Uterus (tissue), 2 donors: ENCODE results near the gene ALPI.

Experiments used
- POLR2A ChIP-seq, 2 donors: fragments of 450-650 bp; IDR thresholded peaks; one replicate each; pipeline ENCODE4 v1.6.1; 2016; ENCODE audit warnings: antibody characterized with exemption in 2 of 2, mild to moderate bottlenecking in 1 of 2, moderate library complexity in 1 of 2
- TF ChIP-seq, protein P1 (sequence below), 4 experiments: fragments of 200-600 bp in 2 of 4; fragments of 450-650 bp in 2 of 4; sonication (generic) in 2 of 4; IDR thresholded peaks; one replicate each; pipeline ENCODE4 v1.5.1; 2016 to 2019; ENCODE audit warnings: antibody characterized with exemption in 4 of 4, mild to moderate bottlenecking in 2 of 4, moderate library complexity in 1 of 4

DNA sequence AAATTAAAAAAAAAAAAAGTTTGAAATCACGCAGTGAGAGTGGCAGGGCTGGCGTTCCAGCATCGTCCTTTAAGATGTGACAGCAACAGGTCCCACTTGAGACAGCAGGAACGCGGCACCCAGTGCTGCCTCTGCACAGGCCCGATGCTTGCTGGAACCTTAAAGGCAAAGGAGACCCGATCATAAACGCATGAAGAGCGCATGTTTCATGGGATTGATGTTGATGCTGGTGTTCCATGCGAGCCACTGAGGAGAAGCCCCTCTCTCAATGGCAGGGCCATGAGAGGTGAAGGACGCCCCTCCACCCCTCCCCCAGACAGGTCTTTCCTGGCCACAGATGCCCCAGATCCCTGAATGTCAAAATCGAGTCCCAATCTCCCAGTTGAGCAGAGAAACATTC, 17.9 kb upstream of the ALPI start:
- TF ChIP-seq, protein P1, sequence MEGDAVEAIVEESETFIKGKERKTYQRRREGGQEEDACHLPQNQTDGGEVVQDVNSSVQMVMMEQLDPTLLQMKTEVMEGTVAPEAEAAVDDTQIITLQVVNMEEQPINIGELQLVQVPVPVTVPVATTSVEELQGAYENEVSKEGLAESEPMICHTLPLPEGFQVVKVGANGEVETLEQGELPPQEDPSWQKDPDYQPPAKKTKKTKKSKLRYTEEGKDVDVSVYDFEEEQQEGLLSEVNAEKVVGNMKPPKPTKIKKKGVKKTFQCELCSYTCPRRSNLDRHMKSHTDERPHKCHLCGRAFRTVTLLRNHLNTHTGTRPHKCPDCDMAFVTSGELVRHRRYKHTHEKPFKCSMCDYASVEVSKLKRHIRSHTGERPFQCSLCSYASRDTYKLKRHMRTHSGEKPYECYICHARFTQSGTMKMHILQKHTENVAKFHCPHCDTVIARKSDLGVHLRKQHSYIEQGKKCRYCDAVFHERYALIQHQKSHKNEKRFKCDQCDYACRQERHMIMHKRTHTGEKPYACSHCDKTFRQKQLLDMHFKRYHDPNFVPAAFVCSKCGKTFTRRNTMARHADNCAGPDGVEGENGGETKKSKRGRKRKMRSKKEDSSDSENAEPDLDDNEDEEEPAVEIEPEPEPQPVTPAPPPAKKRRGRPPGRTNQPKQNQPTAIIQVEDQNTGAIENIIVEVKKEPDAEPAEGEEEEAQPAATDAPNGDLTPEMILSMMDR (IDR thresholded peaks at IDR 0.05), result no peak
- TF ChIP-seq POLR2A (IDR thresholded peaks at IDR 0.05), result no peak
